Activated T-cell treated with anti-CD3 and anti-CD28 coated beads, Interleukin-2, amount 50 U/mL, for 1 hour (primary cell): Measurements from ENCODE around the gene TGFB1I1.
A peak's percentile ranks its signal among the peaks of the same experiment; 100 is the strongest.
"Not testable (repeated sequence)": the region's sequence is repeated elsewhere in the genome, so short reads cannot be mapped to it uniquely, and the experiment has no call there.

Source experiments
- DNase-seq: peaks from one replicate; pipeline ENCODE4 v3.0.0-alpha.2; 2020

TGFB1I1 gene

GRCh38 chr16:31471875-31472708 lies at the start of gene TGFB1I1:
Gene TGFB1I1 (plus strand): TSS chr16:31472152. CDS start chr16:31472189, 37 bp downstream.
- DNase-seq, result no peak

- no peak for DNase-seq
Observed at GRCh38 chr16:31423241-31423640, 48.7 kb upstream of the TGFB1I1 start.

GRCh38 chr16:31423801-31424200 lies 48.2 kb upstream of the TGFB1I1 start:
- no peak for DNase-seq

- peak; percentile 76 for DNase-seq
Observed at GRCh38 chr16:31427441-31428278, 44.3 kb upstream of the TGFB1I1 start.

GRCh38 chr16:31428279-31428597 lies 43.7 kb upstream of the TGFB1I1 start, which contains the start of gene COX6A2:
Gene COX6A2 (minus strand): TSS chr16:31428360. CDS start chr16:31428325, 35 bp downstream.
- DNase-seq, result no peak

- no peak for DNase-seq
Observed at GRCh38 chr16:31428638-31429247, 43.2 kb upstream of the TGFB1I1 start.

GRCh38 chr16:31429314-31429713 lies 42.6 kb upstream of the TGFB1I1 start:
- DNase-seq, result no peak

GRCh38 chr16:31429796-31430195 lies 42.2 kb upstream of the TGFB1I1 start:
- no peak for DNase-seq

- DNase-seq, result no peak
Observed at GRCh38 chr16:31430380-31431052, 41.4 kb upstream of the TGFB1I1 start.

GRCh38 chr16:31435341-31436220 lies 36.4 kb upstream of the TGFB1I1 start:
- no peak for DNase-seq

GRCh38 chr16:31436221-31437045 lies 35.5 kb upstream of the TGFB1I1 start:
- DNase-seq, result no peak

- no peak for DNase-seq
Observed at GRCh38 chr16:31438414-31438813, 33.5 kb upstream of the TGFB1I1 start.

GRCh38 chr16:31439023-31439422 lies 32.9 kb upstream of the TGFB1I1 start:
- not testable (repeated sequence) for DNase-seq

- DNase-seq, result no peak
Observed at GRCh38 chr16:31439519-31439918, 32.4 kb upstream of the TGFB1I1 start.

GRCh38 chr16:31440516-31441184 lies 31.3 kb upstream of the TGFB1I1 start:
- no peak for DNase-seq

GRCh38 chr16:31441956-31442355 lies 30.0 kb upstream of the TGFB1I1 start:
- no peak for DNase-seq

GRCh38 chr16:31445931-31446330 lies 26.0 kb upstream of the TGFB1I1 start:
- DNase-seq, result not testable (repeated sequence)

- DNase-seq, result no peak
Observed at GRCh38 chr16:31451201-31451600, 20.8 kb upstream of the TGFB1I1 start.

GRCh38 chr16:31451681-31452351 lies 20.1 kb upstream of the TGFB1I1 start:
- DNase-seq, result no peak

- no peak for DNase-seq
Observed at GRCh38 chr16:31452631-31453106, 19.3 kb upstream of the TGFB1I1 start.
